Liver (tissue), 9 donors: ENCODE data around the gene SNX13. TPM values are rescaled to one million over a fixed set of nuclear protein-coding genes. Genes with fewer than 3 reads are reported as not detected.

ENCODE experiments used
- DNase-seq: peaks from one replicate; pipeline ENCODE4 v3.0.0-alpha.2; 2017; ENCODE audit warnings: low spot score
- H3K27ac ChIP-seq, 2 donors: one replicate each; pipeline ENCODE4 v1.7.0; 2013; ENCODE audit warnings: inconsistent platforms in 2 of 2, low read length in 2 of 2, control low read depth in 1 of 2, low read depth in 1 of 2, mild to moderate bottlenecking in 1 of 2
- H3K27me3 ChIP-seq, 4 donors: one replicate each; pipeline versions ENCODE4 v1.6.1 to v1.7.0; 2013; ENCODE audit warnings: low read length in 3 of 4, inconsistent platforms in 1 of 4, mild to moderate bottlenecking in 1 of 4, moderate library complexity in 1 of 4; ENCODE audit not compliant: control insufficient read depth in 4 of 4, insufficient read depth in 4 of 4
- H3K36me3 ChIP-seq, 4 donors: one replicate each; pipeline versions ENCODE4 v1.6.1 to v1.7.0; 2013; ENCODE audit warnings: low read length in 3 of 4, mild to moderate bottlenecking in 3 of 4, low read depth in 1 of 4, moderate library complexity in 1 of 4; ENCODE audit not compliant: control insufficient read depth in 4 of 4, insufficient read depth in 3 of 4
- H3K4me1 ChIP-seq, 4 donors: one replicate each; pipeline versions ENCODE4 v1.6.1 to v1.7.0; 2013; ENCODE audit warnings: low read length in 3 of 4, mild to moderate bottlenecking in 3 of 4, moderate library complexity in 1 of 4; ENCODE audit not compliant: control insufficient read depth in 4 of 4, insufficient read depth in 4 of 4
- H3K4me3 ChIP-seq, 3 donors: one replicate each; pipeline versions ENCODE4 v1.6.1 to v1.7.0; 2013; ENCODE audit warnings: low read length in 3 of 3, control low read depth in 1 of 3, low read depth in 1 of 3, mild to moderate bottlenecking in 1 of 3
- H3K9ac ChIP-seq, 2 donors: one replicate each; pipeline ENCODE4 v1.7.0; 2013; ENCODE audit warnings: low read length in 2 of 2, mild to moderate bottlenecking in 2 of 2, moderate library complexity in 2 of 2, control low read depth in 1 of 2, low read depth in 1 of 2
- H3K9me3 ChIP-seq, 4 donors: one replicate each; pipeline versions ENCODE4 v1.6.1 to v1.7.0; 2013; ENCODE audit warnings: low read length in 3 of 4; ENCODE audit not compliant: control insufficient read depth in 4 of 4
- ATF3 ChIP-seq: IDR thresholded peaks from 2 replicates; pipeline ENCODE4 v1.6.1; 2016; ENCODE audit warnings: antibody characterized with exemption
- CTCF ChIP-seq: fragments of 150-350 bp; IDR thresholded peaks from 2 replicates; pipeline ENCODE4 v1.5.1; 2017; ENCODE audit warnings: improper control_type of control experiment, low read depth, low read length; ENCODE audit not compliant: missing input control
- EGR1 ChIP-seq, 2 donors: IDR thresholded peaks; 2 replicates each; pipeline ENCODE4 v1.6.1; 2016 to 2018; ENCODE audit warnings: antibody characterized with exemption in 2 of 2, low read depth in 2 of 2
- FOXA1 ChIP-seq: IDR thresholded peaks from 2 replicates; pipeline ENCODE4 v1.6.1; 2016; ENCODE audit warnings: antibody characterized with exemption
- FOXA2 ChIP-seq: IDR thresholded peaks from 2 replicates; pipeline ENCODE4 v1.6.1; 2016; ENCODE audit warnings: antibody characterized with exemption
- GABPA ChIP-seq, 2 donors: IDR thresholded peaks in 1 of 2; conservative IDR thresholded peaks in 1 of 2; 2 replicates each; pipeline ENCODE4 v1.6.1; 2016; ENCODE audit warnings: antibody characterized with exemption in 2 of 2, mild to moderate bottlenecking in 1 of 2, moderate library complexity in 1 of 2
- HNF4A ChIP-seq, 2 donors: conservative IDR thresholded peaks; 2 replicates each; pipeline ENCODE4 v1.6.1; 2016; ENCODE audit warnings: antibody characterized with exemption in 2 of 2, mild to moderate bottlenecking in 2 of 2
- HNF4G ChIP-seq: IDR thresholded peaks from 2 replicates; pipeline ENCODE4 v1.6.1; 2016; ENCODE audit warnings: antibody characterized with exemption
- JUND ChIP-seq, 2 donors: IDR thresholded peaks; 2 replicates each; pipeline ENCODE4 v1.6.1; 2016; ENCODE audit warnings: antibody characterized with exemption in 2 of 2
- MAX ChIP-seq: IDR thresholded peaks from 2 replicates; pipeline ENCODE4 v1.6.1; 2016; ENCODE audit warnings: antibody characterized with exemption
- NR2F2 ChIP-seq: IDR thresholded peaks from 2 replicates; pipeline ENCODE4 v1.6.1; 2016; ENCODE audit warnings: antibody characterized with exemption
- RAD21 ChIP-seq, 2 donors: IDR thresholded peaks; 2 replicates each; pipeline ENCODE4 v1.6.1; 2016; ENCODE audit warnings: antibody characterized with exemption in 2 of 2, mild to moderate bottlenecking in 2 of 2
- REST ChIP-seq: IDR thresholded peaks from 2 replicates; pipeline ENCODE4 v1.6.1; 2016; ENCODE audit warnings: antibody characterized with exemption, mild to moderate bottlenecking
- RXRA ChIP-seq, 2 donors: IDR thresholded peaks; 2 replicates each; pipeline ENCODE4 v1.6.1; 2017 to 2018; ENCODE audit warnings: antibody characterized with exemption in 2 of 2, mild to moderate bottlenecking in 1 of 2
- SP1 ChIP-seq: IDR thresholded peaks from 2 replicates; pipeline ENCODE4 v1.6.1; 2018; ENCODE audit warnings: antibody characterized with exemption, mild to moderate bottlenecking
- TAF1 ChIP-seq: conservative IDR thresholded peaks from 2 replicates; pipeline ENCODE4 v1.6.1; 2016; ENCODE audit warnings: antibody characterized with exemption, mild to moderate bottlenecking
- YY1 ChIP-seq: IDR thresholded peaks from 2 replicates; pipeline ENCODE4 v1.6.1; 2016; ENCODE audit warnings: antibody characterized with exemption, mild to moderate bottlenecking
- ZBTB33 ChIP-seq: IDR thresholded peaks from 2 replicates; pipeline ENCODE4 v1.6.1; 2016; ENCODE audit warnings: antibody characterized with exemption
- WGBS: extraction: QIAGEN DNeasy Blood & Tissue Kit; methylation state at CpG from one replicate; pipeline ENCODE4 v1.1.7; 2013; 5-methylcytosine and 5-hydroxymethylcytosine counted together
- polyA plus RNA-seq, 2 donors: library from polyadenylated mRNA; stranded (reverse) in 1 of 2; unstranded in 1 of 2; fragments of 200-250 nt in 1 of 2; fragments of >200 nt in 1 of 2; fragmentation: Nextera tagmentation in 1 of 2; extraction: Ambion mirVana in 1 of 2; gene quantifications; one replicate each; pipeline versions ENCODE4 v1.2.1 to v1.2.3, GENCODE V29; 2013 to 2015
- total RNA-seq, 2 donors: library from RNA; depleted of rRNA; stranded (reverse); fragments of >200 nt; gene quantifications; one replicate each; pipeline ENCODE4 v1.2.3, GENCODE V29; 2014
- donor health status: healthy.
- donor health status: healthy.
- donor health status: healthy.
- donor health status: healthy.
- donor health status: healthy.

Gene SNX13
- total and polyA plus RNA-seq, 4 donors: 5.4 to 28.1 (median 14.0) TPM

- H3K27me3 ChIP-seq: no peaks in the 10 kb centered on the region
- peaks cover 0 to 10% (median 4%) of the 10 kb centered on the region in 4 donors for H3K36me3 ChIP-seq
- 95% methylated on average over 3 of the region's 3 CpGs for WGBS
Observed at GRCh38 chr7:17822547-17823173, 117.6 kb downstream of the SNX13 start.

More at GRCh38 chr7:17822547-17823173, 117.6 kb downstream of the SNX13 start:
- no peaks in the 10 kb centered on the region for H3K9me3 ChIP-seq
- TF ChIP-seq ZBTB33 (no peak), NR2F2 (no peak), YY1 (no peak), SP1 (no peak), TAF1 (no peak), JUND (IDR thresholded peaks at IDR 0.05) (no peak), MAX (no peak), GABPA (IDR thresholded peaks at IDR 0.05 in 1 of 2, conservative IDR thresholded peaks at IDR 0.05 in 1 of 2) (no peak), CTCF (no peak), HNF4A (conservative IDR thresholded peaks at IDR 0.05) (no peak), FOXA2 (no peak), REST (no peak), RAD21 (IDR thresholded peaks at IDR 0.05) (no peak), ATF3 (no peak), EGR1 (IDR thresholded peaks at IDR 0.05; ENCODE audit: low read depth in 2 of 2) (no peak), HNF4G (no peak), RXRA (IDR thresholded peaks at IDR 0.05) (no peak), FOXA1 (no peak)
- H3K4me1 ChIP-seq: no peaks in the 10 kb centered on the region
- no peak overlapping the region for H3K9ac ChIP-seq
- no peak for DNase-seq
- no peak overlapping the region for H3K27ac ChIP-seq
- H3K4me3 ChIP-seq: no peak overlapping the region
